ENCODE measurements around the gene RNASEH2C. TPM values are rescaled to one million over a fixed set of nuclear protein-coding genes. Genes with fewer than 3 reads are reported as not detected.

RNASEH2C gene
- total and polyA plus RNA-seq, 2 of the 13 experiments (the other 11 are each of a cell fraction or from before 2014, with no cell fraction given): 27.4 to 50.9 TPM

DNA sequence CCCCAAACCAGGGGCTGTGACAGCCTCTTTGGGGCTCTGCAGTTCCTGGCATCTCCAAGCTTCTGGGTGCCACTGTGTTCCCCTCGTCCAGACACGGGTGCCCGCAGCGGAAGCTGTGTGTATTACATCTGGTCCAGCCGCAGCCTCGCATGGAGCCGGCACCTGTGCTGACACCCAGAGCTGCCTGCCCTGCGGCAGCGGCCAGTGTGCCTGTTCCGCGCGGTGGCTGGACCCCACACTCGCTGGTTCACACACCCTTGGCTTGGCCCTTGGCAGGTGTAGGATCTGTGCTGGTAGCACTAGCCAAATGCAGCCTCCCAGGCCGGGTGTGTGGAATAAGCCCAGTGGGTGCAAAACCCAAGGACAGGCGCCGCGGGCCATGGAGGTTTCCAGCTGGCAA lies 24.5 kb upstream of the RNASEH2C start (continued):
- TF ChIP-seq RERE (CRISPR knock-in tag; IDR thresholded peaks at IDR 0.05; ENCODE audit: low read depth): no peak
- TF ChIP-seq, protein P1, sequence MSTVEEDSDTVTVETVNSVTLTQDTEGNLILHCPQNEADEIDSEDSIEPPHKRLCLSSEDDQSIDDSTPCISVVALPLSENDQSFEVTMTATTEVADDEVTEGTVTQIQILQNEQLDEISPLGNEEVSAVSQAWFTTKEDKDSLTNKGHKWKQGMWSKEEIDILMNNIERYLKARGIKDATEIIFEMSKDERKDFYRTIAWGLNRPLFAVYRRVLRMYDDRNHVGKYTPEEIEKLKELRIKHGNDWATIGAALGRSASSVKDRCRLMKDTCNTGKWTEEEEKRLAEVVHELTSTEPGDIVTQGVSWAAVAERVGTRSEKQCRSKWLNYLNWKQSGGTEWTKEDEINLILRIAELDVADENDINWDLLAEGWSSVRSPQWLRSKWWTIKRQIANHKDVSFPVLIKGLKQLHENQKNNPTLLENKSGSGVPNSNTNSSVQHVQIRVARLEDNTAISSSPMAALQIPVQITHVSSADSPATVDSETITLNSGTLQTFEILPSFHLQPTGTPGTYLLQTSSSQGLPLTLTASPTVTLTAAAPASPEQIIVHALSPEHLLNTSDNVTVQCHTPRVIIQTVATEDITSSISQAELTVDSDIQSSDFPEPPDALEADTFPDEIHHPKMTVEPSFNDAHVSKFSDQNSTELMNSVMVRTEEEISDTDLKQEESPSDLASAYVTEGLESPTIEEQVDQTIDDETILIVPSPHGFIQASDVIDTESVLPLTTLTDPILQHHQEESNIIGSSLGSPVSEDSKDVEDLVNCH (CRISPR knock-in tag; IDR thresholded peaks at IDR 0.05): no peak

DNA sequence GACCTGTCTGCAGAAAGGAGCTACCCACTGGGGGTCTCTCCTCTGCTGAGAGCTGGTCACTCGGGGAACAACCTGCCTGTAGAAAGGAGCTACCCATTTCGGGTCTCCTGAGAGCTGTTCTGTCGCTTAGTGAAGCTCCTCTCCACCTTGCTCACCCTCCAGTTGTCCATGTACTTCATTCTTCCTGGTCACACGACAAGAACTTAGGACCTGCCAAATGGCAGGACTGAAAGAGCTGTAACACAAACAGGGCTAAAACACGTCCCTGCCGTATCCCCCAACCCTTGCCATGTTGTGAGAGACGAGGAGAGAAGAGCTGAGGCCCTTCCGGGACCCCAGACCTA lies 24.1 kb upstream of the RNASEH2C start:
- ChIA-PET POLR2A (interaction anchor here (1.0 to 2.5 kb wide), 10 partner anchors 20 to 146 kb away, joined by 3 to 15 read pairs (median 7); partner anchors contain the start of genes AP5B1, CCDC85B, KAT5 and MUS81), CTCF (ENCODE audit: low intra/inter-chr PET ratio, low total read pairs) (interaction anchor here (1.2 to 2.5 kb wide), 7 partner anchors 25 to 245 kb away, joined by 3 to 57 read pairs (median 9); partner anchors contain the start of genes AP5B1, FIBP and KAT5)
- no peak for ATAC-seq
- Histone ChIP-seq H3K4me2 (ENCODE audit: low read depth, low read length) (peak overlapping the region; percentile 77), H3K36me3 (replicated peaks in 1 of 2; ENCODE audit: control insufficient read depth in 1 of 2, insufficient read depth in 2 of 2, low read length in 2 of 2) (no peaks in the 10 kb centered on the region), H3K9ac (ENCODE audit: insufficient read depth, low read depth, low read length) (peak overlapping the region; percentile 32; the same call in 1 of the 2 replicates), H3K27ac (ENCODE audit: extremely low read length, insufficient read depth, low read length) (no peak overlapping the region), H3K9me3 (ENCODE audit: low read length) (no peaks in the 10 kb centered on the region), H4K20me1 (ENCODE audit: insufficient read depth, low read length) (no peaks in the 10 kb centered on the region), H3K4me3 (replicated peaks in 1 of 3; ENCODE audit: insufficient read depth in 1 of 3, low read depth in 2 of 3, low read length in 3 of 3) (peak overlapping the region in 2 of 3 experiments; percentile 3 to 56; a peak in 3 of 6 replicates), H2AFZ (ENCODE audit: low read length) (peak overlapping the region; percentile 70), H3K4me1 (ENCODE audit: insufficient read depth, low read length) (peaks cover 8% of the 10 kb centered on the region), H3K79me2 (ENCODE audit: insufficient read depth, low read length) (no peaks in the 10 kb centered on the region), H3K27me3 (ENCODE audit: control insufficient read depth in 1 of 2, insufficient read depth in 2 of 2, low read length in 2 of 2) (no peaks in the 10 kb centered on the region; a peak in 1 of 5 replicates)
- no peak for DNase-seq (ENCODE audit: low spot score)
- no peak for FAIRE-seq
- in situ Hi-C loops (cut with HindIII; ENCODE audit: extremely low pct_ligation_motif_present, low pct_unique_long_range_greater_than_20kb) (loop anchor here (5.0 kb wide), 1 partner anchor 73 kb away; no protein-coding TSS in a partner anchor), intact Hi-C loops (cut with micrococcal nuclease; ENCODE audit: unreplicated experiment) (loop anchor here (1.0 kb wide), 1 partner anchor 74 kb away; no protein-coding TSS in a partner anchor)
- 11% methylated on average over 8 of the region's 8 CpGs for WGBS (ENCODE audit: low lambda C conversion rate)
- BruUV-seq (replicated peaks): no TSS peak
- TF ChIP-seq TRIM24 (CRISPR knock-in tag; IDR thresholded peaks at IDR 0.05) (no peak), TBP (CRISPR knock-in tag; IDR thresholded peaks at IDR 0.05) (no peak), SNAPC4 (CRISPR knock-in tag; IDR thresholded peaks at IDR 0.05) (no peak), PBX3 (CRISPR knock-in tag; IDR thresholded peaks at IDR 0.05; ENCODE audit: borderline replicate concordance) (no peak), ZMYM4 (CRISPR knock-in tag; IDR thresholded peaks at IDR 0.05) (no peak; the same call in 1 of the 2 replicates)
